ENCODE results near the gene ERAL1.

Gene ERAL1

DNA sequence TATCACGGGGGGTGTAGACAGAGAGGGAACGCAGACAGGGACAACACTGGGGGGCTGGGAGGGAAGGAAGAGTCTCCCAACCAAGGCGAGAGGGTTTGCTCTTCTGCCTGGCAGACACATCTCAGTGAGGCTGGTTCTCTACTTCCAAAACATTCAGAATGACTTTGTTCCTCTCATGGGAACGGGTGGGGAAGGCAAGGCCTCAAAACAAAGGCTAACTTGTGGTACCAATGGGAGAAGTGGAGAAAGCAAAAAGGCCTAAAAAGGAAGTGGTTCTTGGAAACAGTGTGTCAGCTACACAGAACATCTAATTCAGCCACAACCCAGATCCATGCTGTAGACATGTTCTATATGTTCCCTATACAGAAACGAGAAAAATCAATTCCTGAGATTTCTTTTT lies 35.2 kb downstream of the ERAL1 start:
- no peak overlapping the region for H3K4me3 ChIP-seq (ENCODE audit: low read depth, low read length)
- DNase-seq (ENCODE audit: low read depth) = peak; percentile 48
- TF ChIP-seq, protein P1, sequence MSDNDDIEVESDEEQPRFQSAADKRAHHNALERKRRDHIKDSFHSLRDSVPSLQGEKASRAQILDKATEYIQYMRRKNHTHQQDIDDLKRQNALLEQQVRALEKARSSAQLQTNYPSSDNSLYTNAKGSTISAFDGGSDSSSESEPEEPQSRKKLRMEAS (IDR thresholded peaks at IDR 0.05; ENCODE audit: low read depth, low read length) = no peak
- TF ChIP-seq POLR2A (IDR thresholded peaks at IDR 0.05; ENCODE audit: extremely low read depth, insufficient read length) (no peak), MYC (IDR thresholded peaks at IDR 0.05; ENCODE audit: low read depth, low read length) (no peak)
- TF ChIP-seq, protein P2, sequence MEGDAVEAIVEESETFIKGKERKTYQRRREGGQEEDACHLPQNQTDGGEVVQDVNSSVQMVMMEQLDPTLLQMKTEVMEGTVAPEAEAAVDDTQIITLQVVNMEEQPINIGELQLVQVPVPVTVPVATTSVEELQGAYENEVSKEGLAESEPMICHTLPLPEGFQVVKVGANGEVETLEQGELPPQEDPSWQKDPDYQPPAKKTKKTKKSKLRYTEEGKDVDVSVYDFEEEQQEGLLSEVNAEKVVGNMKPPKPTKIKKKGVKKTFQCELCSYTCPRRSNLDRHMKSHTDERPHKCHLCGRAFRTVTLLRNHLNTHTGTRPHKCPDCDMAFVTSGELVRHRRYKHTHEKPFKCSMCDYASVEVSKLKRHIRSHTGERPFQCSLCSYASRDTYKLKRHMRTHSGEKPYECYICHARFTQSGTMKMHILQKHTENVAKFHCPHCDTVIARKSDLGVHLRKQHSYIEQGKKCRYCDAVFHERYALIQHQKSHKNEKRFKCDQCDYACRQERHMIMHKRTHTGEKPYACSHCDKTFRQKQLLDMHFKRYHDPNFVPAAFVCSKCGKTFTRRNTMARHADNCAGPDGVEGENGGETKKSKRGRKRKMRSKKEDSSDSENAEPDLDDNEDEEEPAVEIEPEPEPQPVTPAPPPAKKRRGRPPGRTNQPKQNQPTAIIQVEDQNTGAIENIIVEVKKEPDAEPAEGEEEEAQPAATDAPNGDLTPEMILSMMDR (IDR thresholded peaks at IDR 0.05; ENCODE audit: low read depth, low read length) = no peak

DNA sequence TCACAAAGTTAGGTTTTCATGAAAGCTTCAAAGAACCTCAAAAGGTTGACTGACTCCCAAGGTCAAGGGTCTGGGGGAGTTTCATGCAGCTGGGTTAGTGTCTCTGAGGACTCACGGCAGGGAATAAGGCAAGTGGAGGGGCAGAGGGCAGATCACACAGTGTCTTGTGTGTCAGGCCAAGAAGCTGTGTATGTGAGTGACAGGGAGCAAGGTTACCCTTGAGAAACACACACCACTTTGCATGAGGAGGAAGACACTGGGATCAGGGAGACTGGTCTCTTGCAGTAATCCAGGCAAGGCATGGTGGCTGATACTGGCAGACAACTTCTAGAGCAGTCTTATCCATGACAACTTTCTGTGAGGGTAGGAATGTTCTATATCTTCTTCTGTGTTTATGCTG lies 36.4 kb downstream of the ERAL1 start:
- TF ChIP-seq, protein P1 (IDR thresholded peaks at IDR 0.05; ENCODE audit: low read depth, low read length) = no peak
- TF ChIP-seq, protein P2 (IDR thresholded peaks at IDR 0.05; ENCODE audit: low read depth, low read length) = no peak
- TF ChIP-seq POLR2A (IDR thresholded peaks at IDR 0.05; ENCODE audit: extremely low read depth, insufficient read length) (no peak), MYC (IDR thresholded peaks at IDR 0.05; ENCODE audit: low read depth, low read length) (no peak)
- no peak for DNase-seq (ENCODE audit: low read depth)
- no peak overlapping the region for H3K4me3 ChIP-seq (ENCODE audit: low read depth, low read length)

DNA sequence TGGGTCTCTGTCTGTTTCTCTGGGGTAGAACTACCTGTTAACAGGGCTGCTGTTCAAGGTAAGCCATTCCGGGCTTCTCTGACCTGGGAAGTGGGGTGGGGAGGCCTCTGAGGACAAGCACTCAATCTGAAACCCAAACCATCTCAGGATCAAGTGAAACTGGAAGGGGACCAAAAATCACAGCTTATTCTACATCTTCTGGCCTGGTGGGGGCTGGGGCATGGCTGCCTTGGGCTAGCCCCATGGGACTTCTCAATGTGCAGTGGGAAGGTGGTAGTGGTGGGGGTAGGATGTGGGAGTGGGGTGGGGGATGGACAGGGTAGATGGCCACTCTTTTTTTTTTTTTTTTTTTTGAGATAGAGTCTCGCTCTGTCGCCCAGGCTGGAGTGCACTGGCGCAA lies 37.2 kb downstream of the ERAL1 start:
- TF ChIP-seq MYC (IDR thresholded peaks at IDR 0.05; ENCODE audit: low read depth, low read length) = no peak
- TF ChIP-seq, protein P1 (IDR thresholded peaks at IDR 0.05; ENCODE audit: low read depth, low read length) = no peak
- TF ChIP-seq, protein P2 (IDR thresholded peaks at IDR 0.05; ENCODE audit: low read depth, low read length) = no peak
- no peak for TF ChIP-seq POLR2A (IDR thresholded peaks at IDR 0.05; ENCODE audit: extremely low read depth, insufficient read length)
- no peak for DNase-seq (ENCODE audit: low read depth)
- no peak overlapping the region for H3K4me3 ChIP-seq (ENCODE audit: low read depth, low read length)

DNA sequence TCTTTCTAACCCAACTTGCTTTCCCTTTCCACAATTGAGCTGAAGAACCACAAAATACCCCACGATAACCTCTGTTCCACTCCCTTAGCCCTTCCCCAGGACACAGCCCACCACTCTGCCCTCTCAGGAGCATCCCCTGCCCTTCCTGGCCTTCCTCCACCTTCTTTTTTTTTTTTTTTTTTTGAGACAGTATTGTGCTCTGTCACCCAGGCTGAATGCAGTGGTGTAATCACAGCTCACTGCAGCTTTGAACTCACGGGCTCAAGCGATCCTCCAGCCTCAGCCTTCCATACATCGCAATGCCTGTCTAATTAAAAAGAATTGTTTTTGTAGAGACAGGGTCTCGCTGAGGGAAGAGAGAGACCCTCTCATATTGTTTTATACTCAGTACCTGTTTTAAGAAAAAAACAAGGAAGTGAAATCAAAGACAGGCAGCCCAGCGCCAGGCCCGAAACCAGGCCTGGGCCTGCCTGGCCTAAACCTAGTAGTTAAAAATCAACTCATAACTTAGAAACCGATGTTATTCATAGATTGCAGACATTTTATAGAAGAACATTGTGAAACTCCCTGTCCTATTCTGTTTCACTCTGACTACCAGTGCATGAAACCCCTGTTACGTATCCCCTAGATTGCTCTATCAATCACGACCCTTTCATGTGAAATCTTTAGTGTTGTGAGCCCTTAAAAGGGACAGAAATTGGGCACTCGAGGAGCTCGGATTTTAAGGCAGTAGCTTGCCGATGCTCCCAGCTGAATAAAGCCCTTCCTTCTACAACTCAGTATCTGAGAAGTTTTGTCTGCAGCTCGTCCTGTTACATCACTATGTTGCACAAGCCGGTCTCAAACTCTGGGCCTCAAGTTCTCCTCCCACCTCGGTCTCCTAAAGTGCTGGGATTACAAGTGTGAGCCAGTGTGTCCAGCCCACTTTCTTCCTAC lies 38.7 kb downstream of the ERAL1 start:
- peak overlapping the region; percentile 39 for H3K4me3 ChIP-seq (ENCODE audit: low read depth, low read length)
- peak; percentile 92 for DNase-seq (ENCODE audit: low read depth)

DNA sequence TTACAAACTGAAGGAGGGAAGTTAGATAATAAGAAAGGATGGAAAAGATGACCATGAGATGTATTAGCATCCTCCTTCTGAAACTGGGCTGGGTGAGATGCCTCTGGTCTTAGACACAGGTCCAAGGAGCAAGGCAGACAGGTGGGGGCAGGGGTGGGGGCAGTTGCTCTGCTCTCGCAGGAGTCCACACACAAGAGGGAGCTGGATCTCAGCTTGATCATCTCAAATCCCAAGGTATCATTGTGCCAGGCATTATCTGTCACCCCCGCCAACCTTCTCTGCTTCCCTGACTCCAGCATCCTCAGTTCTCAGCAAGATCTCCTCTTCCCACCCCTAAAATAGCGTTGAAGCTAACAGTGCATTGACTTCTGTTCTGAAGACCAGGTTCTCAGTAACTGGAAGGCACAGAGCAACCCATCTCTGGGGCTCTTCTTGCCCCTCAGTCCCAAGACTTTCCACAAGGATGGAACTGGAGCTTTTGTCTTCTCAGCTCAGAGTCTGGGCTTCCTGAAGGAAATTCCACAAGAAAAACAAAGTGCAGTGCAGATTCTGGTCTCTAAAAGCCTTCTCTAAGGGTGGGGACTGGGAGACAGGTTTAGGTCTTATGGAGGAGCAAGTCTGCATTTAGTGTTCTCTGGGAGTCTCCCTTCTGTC lies 41.1 kb downstream of the ERAL1 start:
- peak; percentile 22 for DNase-seq (ENCODE audit: low read depth)
- TF ChIP-seq POLR2A (IDR thresholded peaks at IDR 0.05; ENCODE audit: extremely low read depth, insufficient read length) (no peak), MYC (IDR thresholded peaks at IDR 0.05; ENCODE audit: low read depth, low read length) (no peak)
- TF ChIP-seq, protein P2 (IDR thresholded peaks at IDR 0.05; ENCODE audit: low read depth, low read length) = no peak
- TF ChIP-seq, protein P1 (IDR thresholded peaks at IDR 0.05; ENCODE audit: low read depth, low read length) = no peak
- H3K4me3 ChIP-seq (ENCODE audit: low read depth, low read length) = peak overlapping the region; percentile 67

DNA sequence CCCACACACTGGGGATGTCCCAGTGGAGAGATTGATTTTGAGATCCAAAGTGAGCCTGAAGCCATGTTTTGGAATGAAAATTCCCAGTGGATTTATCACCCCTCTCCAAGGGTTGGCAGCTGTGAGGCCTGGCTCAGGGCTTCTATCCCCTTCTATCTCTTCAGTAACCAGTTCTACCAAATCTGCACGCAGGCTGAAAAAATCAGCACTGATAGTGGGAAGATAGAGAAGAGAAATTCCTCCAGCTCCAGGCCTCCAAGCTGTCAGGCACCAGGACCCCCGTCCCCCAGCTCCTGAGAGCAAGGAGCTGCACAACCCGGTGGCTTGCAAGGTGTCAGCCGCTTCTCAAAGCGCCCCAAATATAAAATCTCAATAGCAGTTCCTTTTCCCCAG lies 41.7 kb downstream of the ERAL1 start:
- peak overlapping the region; percentile 67 for H3K4me3 ChIP-seq (ENCODE audit: low read depth, low read length)
- no peak for DNase-seq (ENCODE audit: low read depth)
- TF ChIP-seq MYC (IDR thresholded peaks at IDR 0.05; ENCODE audit: low read depth, low read length) = no peak
- TF ChIP-seq POLR2A (IDR thresholded peaks at IDR 0.05; ENCODE audit: extremely low read depth, insufficient read length) = no peak
- TF ChIP-seq, protein P1 (IDR thresholded peaks at IDR 0.05; ENCODE audit: low read depth, low read length) = no peak
- TF ChIP-seq, protein P2 (IDR thresholded peaks at IDR 0.05; ENCODE audit: low read depth, low read length) = no peak

All from NB4 (cell line).